Kidney tubule cell (primary cell): ENCODE results near the gene SPOCK1.

Experiments
- DNase-seq: peaks from one replicate; pipeline ENCODE4 v3.0.0-alpha.2; 2018; ENCODE audit warnings: low spot score

The SPOCK1 gene

DNA sequence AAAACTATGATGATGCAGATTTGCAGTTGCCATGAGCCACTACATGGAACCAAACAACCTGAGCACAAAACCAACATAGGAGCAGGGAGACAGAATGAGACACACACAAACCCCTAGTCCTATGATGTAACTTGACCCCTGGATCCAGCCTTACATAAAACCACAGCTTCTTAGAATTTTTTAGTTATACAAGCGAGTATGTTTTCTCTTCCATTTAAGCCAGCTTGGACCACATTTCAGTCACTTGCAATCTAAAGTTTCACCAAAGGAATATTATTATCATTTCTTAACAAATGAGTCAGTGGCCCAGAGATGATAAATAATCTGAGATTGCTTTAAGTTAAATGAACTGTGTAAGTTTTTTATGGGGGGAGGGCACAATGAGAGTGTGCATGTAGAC lies 6.8 kb downstream of the SPOCK1 start:
- DNase-seq: peak; percentile 12

DNA sequence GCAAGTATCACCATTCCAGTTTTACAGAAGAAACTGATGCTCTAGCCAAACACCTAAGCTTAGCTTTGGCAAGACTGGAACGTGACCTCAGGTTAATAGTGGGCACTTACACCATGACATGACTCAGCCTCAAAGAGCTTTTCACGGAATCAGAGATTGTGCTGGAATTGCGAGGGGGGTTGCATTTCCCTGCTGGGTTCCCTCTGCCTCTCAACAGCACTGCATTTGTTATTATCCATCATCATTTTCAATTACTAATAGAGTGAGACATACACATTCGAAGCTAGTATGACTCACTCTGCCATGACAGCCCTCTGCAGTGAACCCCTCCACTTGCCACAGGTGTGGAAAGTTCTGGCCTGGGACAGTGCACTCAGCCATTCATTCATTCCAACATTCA lies 8.0 kb downstream of the SPOCK1 start:
- DNase-seq: peak; percentile 80

DNA sequence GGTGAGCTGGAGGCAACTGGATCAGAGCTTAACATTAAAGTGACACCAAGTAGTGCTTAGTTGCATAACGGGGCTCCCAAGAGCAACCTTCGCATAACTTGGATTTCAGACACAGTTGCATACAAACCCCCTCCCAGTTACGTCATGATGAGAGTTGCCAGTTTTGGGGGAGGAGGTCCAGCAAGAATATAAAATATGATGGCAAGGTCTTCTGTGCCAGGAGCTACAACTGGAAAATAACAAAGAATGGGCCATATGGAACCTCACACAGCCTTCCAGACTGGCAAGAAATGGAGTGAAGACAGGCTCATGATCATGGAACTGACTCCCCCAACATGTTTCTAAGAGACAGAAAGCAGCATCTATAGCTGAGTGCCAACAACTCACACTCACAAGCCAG lies 8.5 kb downstream of the SPOCK1 start:
- no peak for DNase-seq

DNA sequence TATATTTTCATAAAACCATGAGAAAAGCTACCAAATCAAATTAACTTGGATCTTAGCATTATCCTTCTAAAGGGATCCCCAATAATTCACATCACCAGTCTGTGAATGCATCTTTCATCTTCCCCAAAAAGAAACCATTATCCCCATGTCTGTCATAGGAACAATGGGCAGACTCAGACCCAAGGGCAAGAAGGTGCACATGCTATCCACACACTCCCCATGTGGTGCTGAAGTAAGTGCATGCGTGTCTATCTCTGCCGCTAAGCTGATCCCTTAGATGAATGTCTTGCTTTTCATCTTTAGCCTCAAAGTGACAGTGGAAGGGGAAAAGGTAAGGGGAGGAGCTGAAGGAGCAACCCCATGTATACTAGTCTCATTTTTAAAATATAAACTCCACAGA lies 10.2 kb downstream of the SPOCK1 start:
- no peak for DNase-seq

DNA sequence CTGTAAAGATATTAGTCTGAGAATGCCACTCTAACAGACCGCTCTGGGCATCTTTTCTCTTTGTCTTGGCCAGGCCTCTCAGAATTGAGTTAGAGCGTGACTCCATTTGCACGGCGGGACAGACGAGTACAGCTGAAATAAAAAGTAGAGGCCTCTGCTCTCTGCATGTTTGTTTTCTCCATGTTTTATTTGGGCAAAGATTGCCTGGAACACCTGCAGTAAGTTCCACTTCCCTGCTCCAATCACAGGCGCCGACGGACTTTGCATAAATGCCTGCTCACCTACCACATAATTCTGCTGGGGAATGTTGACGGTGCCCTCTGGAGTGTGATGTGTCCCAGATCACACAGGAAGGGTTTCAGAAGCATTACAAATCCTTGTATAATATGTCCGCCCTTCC lies 10.6 kb downstream of the SPOCK1 start:
- DNase-seq: peak; percentile 40

DNA sequence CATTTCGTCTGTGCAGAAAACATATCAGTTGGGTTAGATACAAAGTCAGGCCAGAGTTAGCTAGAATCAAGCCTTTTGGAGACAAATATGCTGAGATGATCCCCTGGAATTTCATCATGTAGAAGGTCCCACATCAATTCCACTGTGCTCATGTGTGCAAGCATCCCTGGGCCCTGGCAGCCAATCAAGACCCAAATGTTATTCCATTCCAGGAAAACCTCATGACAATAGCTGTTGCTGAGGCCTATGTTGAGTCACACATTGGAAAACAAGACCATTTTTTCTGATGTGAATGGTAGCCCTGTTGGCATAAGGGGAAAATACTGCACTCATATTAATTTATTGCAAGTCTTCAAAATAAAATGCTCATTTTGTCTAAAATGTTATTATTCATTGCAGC lies 11.5 kb downstream of the SPOCK1 start:
- peak; percentile 78 for DNase-seq

DNA sequence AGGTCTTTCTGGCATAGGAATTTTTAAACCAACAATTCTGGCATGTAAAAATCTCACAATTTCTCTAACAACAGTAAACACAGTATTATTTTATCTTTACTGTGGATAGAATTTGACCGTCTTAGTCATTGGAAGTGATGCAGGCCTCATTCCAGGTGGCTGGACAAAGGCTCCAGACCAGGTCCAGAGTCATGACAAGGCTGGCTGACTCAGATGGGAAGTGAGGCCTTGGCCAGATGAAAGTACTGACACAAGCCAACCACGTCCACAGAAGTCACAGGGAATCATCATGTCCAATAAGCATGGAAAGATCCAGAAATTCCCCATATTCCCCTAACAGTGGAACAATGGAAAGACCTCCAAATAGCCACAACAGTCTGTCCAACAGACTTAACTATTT lies 12.4 kb downstream of the SPOCK1 start:
- DNase-seq: peak; percentile 93

DNA sequence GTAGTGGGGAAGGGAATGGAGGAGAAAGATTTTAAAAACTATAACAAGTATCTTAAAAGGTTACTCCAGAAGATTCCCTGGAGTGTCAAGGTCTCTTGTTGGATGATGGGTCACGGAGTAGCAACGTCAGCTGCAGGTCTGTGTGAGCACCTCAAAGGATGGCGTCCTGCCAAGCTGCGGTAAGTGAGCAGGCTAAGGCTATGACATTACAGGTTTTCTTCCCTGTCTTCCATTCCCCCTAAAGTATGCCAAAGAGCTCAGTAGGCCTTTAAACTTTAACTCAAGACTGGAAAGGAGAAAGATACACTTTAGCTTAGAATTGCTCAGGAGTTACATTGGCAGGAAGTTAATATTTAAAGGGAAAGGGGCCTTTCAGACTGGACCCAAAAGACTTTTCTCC lies 17.5 kb downstream of the SPOCK1 start:
- DNase-seq: peak; percentile 94

DNA sequence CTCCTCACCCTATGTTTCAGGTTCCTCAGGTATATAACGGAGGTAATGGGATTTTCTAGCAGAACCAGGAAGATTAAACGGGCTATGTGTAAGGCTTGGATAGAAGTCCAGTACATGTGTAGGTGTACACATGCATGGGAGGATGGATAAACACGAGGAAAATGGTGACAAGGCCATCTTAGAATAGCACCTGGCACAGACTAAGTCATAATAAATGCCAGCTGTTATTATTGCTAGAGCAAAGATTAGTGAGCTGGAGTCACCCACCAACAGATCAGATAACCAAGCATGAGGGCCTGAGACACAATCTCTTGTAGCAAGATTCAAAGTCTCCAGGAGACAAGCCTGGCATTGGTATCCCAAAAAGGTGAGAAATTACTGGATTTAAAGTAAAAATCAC lies 21.1 kb downstream of the SPOCK1 start:
- DNase-seq: no peak

DNA sequence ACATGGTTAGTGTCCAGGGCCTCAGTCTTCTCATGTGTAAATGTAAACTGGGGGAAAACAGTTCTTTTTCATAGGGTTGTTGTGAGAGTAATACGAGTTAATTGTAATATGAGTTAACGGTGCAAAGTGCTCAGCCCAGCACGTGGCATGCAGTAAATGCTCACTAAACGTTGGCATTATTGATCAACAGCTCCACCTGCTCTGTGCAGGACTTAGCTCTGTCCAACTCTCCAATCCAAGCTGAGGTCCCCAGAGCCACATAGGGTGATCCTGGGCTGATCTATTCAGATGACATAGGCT lies 28.3 kb downstream of the SPOCK1 start:
- DNase-seq: no peak

DNA sequence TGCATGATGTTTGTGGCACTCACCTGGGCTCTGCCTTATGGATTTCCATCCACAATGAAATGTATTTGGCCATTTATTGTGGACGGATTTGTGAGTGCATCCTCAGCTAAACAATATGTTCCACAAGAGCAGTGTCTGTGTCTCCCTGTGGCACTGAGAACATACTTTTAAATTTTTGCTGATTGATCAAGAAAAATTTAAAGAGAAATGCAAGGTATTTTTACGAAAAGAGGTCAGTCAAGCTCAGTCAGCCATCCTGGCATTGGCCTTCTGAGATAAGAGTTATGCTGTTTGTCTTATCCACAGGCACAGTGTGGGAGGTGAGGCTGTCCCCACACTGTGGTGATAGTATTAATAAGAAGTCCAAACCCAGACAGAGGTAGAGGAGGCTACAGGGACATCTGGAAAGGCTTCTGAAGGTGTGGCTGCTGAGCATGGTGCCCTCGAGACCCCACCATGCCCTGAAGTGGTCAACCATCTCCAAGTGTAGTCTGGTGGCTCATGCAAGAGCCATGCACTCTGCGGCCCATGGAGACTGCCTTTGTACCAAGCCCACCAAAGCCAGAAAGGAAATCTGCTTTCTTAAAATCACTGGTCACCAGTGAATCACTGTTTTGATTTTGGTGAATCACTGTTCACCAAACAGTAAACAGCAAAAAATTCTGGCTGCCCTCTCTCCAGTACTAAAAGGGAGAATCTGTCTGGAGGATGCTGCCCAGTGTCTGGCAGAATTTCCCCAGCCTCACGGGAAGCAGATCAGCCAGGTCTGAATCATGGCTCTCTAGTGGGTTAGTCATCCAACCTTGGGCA lies 28.8 kb downstream of the SPOCK1 start:
- DNase-seq: peak; percentile 98

DNA sequence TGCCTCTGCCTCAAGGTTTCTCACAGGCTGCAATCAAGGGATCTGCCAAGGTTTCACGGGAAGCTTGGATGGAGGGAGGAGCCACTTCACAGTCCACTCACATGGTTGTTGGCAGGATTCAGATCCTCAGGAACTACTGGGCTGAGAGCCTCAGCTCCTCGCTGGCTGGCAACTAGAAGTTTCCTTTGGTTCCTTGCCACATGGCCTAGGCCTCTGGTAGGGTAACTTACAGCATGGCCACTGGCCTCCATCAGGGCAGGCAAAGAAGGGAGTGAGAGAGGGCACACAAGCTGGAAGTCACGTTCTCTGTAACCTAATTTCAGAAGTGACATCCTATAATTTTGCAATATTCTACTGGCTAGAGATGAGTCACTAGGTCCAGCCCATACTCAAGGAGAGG lies 32.2 kb downstream of the SPOCK1 start:
- DNase-seq: no peak

DNA sequence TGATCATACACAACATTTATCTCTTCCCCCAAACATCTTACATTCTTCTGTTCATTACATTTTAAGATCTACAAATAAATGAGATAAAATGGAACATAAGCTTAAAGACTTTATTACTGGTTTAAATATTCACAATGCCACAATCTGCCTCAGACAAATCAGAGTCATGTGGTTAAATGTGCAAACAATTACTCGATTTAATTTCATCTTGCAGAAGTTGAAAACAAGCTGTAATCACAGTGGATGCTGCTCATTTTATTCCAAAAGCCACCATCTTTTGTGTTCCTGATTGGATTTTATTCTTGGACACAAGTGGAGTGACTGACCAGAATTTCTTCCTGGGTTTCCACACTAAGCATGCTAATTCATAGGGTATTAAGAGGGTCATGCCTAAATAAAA lies 33.2 kb downstream of the SPOCK1 start:
- no peak for DNase-seq

DNA sequence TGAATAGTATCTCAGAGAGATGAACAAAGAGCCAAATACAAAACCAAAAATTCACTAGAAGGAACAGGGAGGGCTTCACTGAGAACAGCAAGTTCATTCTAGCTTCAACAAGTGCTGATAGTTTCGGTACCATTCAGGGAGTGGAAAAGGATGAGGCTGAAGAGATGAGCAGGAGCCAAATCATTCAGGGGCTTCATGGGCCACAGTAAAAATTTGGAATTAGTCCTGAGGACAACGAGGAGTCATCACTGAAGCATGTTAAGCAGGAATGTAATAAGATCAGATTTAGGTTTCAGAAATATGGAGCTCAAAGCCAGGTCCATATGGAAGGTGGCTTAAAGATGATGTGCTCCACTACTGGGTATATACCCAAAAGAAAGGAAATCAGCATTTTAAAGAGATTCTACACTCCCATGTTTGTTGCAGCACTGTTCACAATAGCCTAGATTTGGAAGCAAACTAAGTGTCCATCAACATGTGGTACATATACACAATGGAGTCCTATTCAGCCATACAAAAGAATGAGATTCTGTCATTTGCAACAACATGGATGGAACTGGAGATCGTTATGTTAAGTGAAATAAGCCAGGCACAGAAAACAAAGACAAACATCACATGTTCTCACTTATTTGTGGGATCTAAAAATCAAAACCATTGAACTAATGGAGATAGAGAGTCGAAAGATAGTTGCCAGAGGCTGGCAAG lies 36.2 kb downstream of the SPOCK1 start:
- DNase-seq: no peak

DNA sequence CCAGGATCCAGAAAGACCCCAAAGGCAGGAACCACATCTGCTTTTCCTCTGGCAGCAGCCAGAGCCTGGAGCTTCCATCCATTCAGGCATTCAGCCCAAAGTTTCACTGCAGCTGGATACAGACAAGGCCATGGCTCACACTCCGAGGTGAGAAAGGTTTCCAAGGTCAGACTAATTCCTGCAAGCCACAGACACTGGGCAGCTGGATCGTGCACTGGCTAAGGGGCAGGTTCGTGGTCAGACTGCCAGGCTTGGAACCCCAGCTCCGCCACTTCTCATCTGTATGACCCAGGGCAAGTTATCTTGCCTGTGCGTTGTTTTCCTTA lies 36.9 kb downstream of the SPOCK1 start:
- no peak for DNase-seq

DNA sequence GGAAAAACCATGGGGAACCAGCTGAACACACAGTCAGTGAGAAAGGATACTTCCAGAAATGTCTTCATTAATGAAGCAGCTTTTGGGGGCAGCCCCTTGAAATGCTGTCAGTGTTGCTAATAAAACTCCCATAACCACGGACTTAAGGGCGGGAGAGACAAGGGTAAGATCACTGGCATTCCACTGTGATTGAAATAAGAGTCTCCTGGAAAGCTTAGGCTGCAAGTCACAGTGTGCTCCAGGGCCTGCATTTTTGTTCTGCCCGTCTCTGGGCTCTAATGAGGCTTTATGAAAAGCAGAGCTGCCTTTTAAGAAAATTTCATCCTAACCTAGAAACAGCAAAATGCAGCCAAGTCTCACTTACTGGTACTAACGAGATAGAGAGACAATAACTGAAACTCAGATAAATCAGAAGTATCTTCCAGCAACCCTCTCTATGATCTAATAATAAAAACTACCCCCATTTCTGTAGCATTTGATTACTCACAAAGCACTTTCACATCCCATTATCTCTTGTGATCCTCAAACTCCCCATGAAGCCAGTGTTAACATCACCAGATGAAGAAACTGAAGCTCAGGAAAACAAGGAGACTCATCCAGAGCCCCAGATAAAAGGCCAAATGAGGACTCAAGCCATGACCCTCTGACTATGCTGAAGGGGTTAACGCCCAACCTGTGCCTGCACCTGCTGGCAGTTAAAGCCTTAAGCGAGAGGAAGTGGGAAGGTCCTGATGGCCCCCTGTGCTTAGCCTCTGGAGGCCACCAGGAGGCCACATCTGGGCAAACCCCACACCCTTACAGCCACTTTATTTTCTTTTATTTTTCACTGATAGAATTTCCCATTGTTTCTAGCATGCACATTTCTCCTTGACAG lies 37.5 kb downstream of the SPOCK1 start:
- no peak for DNase-seq

DNA sequence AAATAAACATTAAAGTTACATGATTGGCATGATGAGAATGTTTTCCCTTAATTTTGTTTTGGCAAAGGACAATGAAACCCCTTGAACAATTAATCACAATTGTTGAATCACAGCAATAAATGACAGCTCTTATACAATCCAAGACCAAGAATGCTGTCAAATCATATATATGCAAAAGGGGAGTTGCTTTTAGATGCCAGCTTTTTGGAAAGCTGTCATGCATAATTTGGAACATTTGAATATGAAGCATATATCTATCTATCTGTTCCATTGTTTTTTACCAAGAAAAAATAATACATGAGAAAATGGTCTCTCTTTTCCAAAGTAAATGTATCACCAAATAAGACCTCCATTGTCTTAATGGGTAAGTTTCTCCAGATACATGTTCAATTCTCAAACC lies 44.5 kb downstream of the SPOCK1 start:
- DNase-seq: no peak

DNA sequence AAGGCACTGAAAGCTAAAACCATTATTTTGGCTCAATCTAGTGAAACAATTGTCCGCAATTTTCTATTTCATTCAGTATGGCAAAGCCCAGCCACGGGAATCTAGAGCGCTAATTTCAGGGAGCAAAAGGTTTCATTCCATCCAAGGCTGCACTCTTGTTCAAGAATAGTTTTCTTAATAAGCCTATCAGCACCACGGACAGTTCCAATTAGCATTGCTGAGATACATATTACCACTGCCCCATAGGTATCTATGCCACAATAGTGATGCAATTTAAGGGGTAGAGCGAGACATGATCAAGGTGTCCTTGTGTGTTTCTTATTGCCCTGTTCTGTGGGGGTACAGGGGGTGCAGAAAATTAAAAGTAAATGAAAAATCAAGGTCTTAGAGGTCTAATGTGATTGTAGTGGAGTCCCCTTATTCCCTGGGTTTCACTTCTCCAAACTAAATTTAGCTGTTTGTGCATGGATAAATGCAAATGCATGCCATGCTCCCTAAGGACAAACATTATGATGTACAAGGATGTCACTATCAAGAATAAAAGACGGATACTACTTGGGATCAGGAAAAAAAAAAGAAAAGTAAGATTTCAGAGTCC lies 45.5 kb downstream of the SPOCK1 start:
- DNase-seq: peak; percentile 54

DNA sequence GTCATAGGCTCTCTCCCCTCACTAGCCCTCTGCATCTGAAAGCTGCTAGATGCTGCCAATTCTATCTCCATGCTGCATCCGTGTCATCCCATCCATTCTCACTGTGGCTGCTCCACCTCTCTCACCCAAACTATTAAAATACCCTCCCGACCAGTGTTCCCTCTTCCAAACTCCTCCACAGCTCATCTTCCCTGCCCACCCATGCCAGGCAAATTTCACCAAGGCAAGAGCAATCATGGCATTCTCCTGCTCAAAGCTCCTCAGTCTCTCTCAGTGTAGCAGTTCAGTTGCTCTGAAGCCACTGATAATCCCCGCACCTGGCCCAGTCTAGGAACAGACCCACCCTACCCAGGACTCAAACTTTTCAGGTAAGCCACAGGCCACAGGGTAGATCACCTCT lies 48.4 kb downstream of the SPOCK1 start:
- no peak for DNase-seq

DNA sequence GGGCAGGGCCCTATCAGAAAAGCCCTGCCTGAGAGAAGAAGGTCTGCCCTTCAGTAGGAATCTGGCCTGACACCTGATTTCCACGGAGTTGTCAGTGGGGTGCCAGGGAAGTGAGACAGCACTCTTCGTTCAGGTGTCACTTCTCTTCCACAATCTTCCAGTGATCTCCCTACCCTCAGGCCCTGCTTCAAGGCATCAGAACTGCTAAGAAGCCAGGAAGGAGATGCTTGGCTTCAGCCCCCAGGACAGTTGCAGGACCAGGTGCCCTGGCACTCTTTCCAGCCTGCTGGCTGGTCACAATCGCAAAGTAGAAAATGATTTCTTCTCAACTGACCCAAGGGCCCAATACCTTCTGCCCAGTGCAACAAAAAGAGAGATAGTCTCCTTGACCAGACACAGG lies 50.3 kb downstream of the SPOCK1 start:
- DNase-seq: no peak

DNA sequence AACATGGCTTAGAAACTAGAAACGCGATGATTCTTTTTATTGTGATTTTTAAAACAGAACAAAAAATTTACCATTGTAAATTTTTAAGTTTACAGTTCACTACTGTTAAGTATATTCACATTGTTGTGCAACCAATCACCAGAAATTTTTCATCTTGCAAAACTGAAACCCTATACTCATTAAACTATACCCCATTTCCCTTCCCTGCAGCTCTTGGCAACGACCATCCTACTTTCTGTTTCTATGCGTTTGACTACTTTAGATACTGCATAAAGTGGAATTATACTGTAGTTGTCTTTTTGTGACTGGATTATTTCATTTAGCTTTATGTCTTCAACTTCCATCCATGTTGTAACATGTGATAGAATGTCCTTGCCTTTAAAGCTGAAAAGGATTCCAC lies 52.5 kb downstream of the SPOCK1 start:
- DNase-seq: no peak

DNA sequence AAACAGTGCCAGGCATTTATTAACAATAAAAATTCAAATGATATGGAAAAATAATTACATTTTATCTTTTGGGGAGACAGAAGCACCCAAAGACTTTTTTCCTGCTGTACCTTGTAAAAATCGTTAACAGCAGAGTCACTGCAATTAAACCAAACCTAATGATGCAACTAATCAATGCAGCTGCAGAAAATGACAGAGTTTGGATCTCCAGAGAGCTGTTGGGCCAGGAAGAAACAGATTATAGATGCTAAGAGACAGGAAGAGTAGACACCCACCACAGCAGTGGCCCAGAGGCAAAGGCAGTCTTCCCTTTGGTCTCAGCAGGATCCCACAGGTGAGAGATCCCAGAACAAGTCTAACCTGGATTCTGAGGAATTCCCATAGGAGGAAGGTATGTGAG lies 53.0 kb downstream of the SPOCK1 start:
- no peak for DNase-seq

DNA sequence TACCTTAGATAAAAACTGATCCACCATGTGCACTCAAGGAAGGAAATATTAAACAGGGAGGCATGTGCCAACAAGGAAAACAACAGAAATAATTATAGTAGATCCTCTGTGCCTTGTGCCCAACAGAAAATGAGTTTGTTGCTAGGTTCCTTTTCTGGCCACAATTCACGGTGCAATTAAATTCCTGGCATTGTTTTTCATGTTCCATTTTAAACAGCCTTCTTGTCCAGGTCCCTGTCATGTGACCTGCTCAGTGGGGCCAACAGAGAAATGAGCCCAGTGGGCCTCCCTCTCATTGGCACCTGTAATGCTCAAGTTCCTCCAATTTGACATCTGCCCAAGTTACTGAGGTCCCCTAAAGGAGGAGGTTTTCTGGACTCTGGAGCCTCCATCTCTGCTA lies 56.5 kb downstream of the SPOCK1 start:
- no peak for DNase-seq
